Activated naive CD4-positive, alpha-beta T cell treated with anti-CD3 and anti-CD28 coated beads, Interleukin-2, amount 50 U/mL, for 72 hours (primary cell): ENCODE results near the gene STIM1. TPM values are rescaled to one million over a fixed set of nuclear protein-coding genes. Genes with fewer than 3 reads are reported as not detected.
"Not testable (repeated sequence)": the region's sequence is repeated elsewhere in the genome, so short reads cannot be mapped to it uniquely, and the experiment has no call there.

Source experiments
- ATAC-seq, 2 donors: fragments of 150-1000 bp; cut with Tn5 transposase; 2 replicates each; pipeline ENCODE4 v1.10.0; 2021; ENCODE audit warnings: mild to moderate bottlenecking in 2 of 2, moderate library complexity in 2 of 2
- DNase-seq, 2 donors: peaks; one replicate each; pipeline ENCODE4 v3.0.0; 2021 to 2022; ENCODE audit warnings: low spot score in 2 of 2
- H3K27ac Mint-ChIP-seq, 2 donors: one replicate each; pipeline ENCODE4 v1.8.0; 2022; ENCODE audit warnings: mild to moderate bottlenecking in 2 of 2, mixed read lengths in 2 of 2
- H3K36me3 Mint-ChIP-seq, 2 donors: one replicate each; pipeline ENCODE4 v1.8.0; 2022; ENCODE audit warnings: mixed read lengths in 2 of 2
- H3K9me3 Mint-ChIP-seq, 2 donors: one replicate each; pipeline ENCODE4 v1.8.0; 2022; ENCODE audit warnings: mixed read lengths in 2 of 2
- total RNA-seq, 2 donors: library from RNA; stranded (reverse); gene quantifications; one replicate each; pipeline ENCODE4 v1.2.3, GENCODE V29; 2022

STIM1 gene
- total RNA-seq, 2 donors from 2014 or later = 75.8 to 88.8 TPM

- no peak for ATAC-seq
- no peak overlapping the region for H3K27ac Mint-ChIP-seq
Observed at GRCh38 chr11:3888876-3889275, 33.4 kb downstream of the STIM1 start.

GRCh38 chr11:3890014-3890413 is 34.5 kb downstream of the STIM1 start:
- ATAC-seq (no peak), DNase-seq (no peak)
- no peaks in the 10 kb centered on the region for H3K9me3 Mint-ChIP-seq

More at GRCh38 chr11:3888876-3889275, 33.4 kb downstream of the STIM1 start:
- H3K9me3 Mint-ChIP-seq = no peaks in the 10 kb centered on the region
- H3K36me3 Mint-ChIP-seq = peaks cover 0 to 7% of the 10 kb centered on the region in 2 donors
- DNase-seq = no peak

GRCh38 chr11:3890806-3891205 is 35.3 kb downstream of the STIM1 start:
- no peaks in the 10 kb centered on the region for H3K9me3 Mint-ChIP-seq
- H3K27ac Mint-ChIP-seq = no peak overlapping the region
- H3K36me3 Mint-ChIP-seq = peaks cover 0 to 7% of the 10 kb centered on the region in 2 donors
- DNase-seq (no peak), ATAC-seq (no peak)

More at GRCh38 chr11:3890014-3890413, 34.5 kb downstream of the STIM1 start:
- H3K36me3 Mint-ChIP-seq = peaks cover 0 to 7% of the 10 kb centered on the region in 2 donors
- H3K27ac Mint-ChIP-seq = no peak overlapping the region

- ATAC-seq = no peak
- H3K27ac Mint-ChIP-seq = no peak overlapping the region
Observed at GRCh38 chr11:3891751-3892150, 36.3 kb downstream of the STIM1 start.

GRCh38 chr11:3892156-3892555 is 36.7 kb downstream of the STIM1 start:
- no peak overlapping the region for H3K27ac Mint-ChIP-seq
- no peak for DNase-seq
- H3K36me3 Mint-ChIP-seq = peaks cover 0 to 14% of the 10 kb centered on the region in 2 donors
- ATAC-seq = no peak
- no peaks in the 10 kb centered on the region for H3K9me3 Mint-ChIP-seq

More at GRCh38 chr11:3891751-3892150, 36.3 kb downstream of the STIM1 start:
- H3K9me3 Mint-ChIP-seq = no peaks in the 10 kb centered on the region
- H3K36me3 Mint-ChIP-seq = peaks cover 0 to 14% of the 10 kb centered on the region in 2 donors
- no peak for DNase-seq

GRCh38 chr11:3893311-3893710 is 37.8 kb downstream of the STIM1 start:
- no peaks in the 10 kb centered on the region for H3K9me3 Mint-ChIP-seq
- H3K36me3 Mint-ChIP-seq = peaks cover 0 to 14% of the 10 kb centered on the region in 2 donors
- peak overlapping the region; percentile 31 to 50 for H3K27ac Mint-ChIP-seq
- ATAC-seq = no peak
- DNase-seq = no peak

- DNase-seq (no peak), ATAC-seq (peak; percentile 32 to 41)
- H3K9me3 Mint-ChIP-seq = no peaks in the 10 kb centered on the region
- peaks cover 0 to 14% of the 10 kb centered on the region in 2 donors for H3K36me3 Mint-ChIP-seq
- peak overlapping the region; percentile 31 to 50 for H3K27ac Mint-ChIP-seq
Observed at GRCh38 chr11:3894128-3894731, 38.8 kb downstream of the STIM1 start.

GRCh38 chr11:3896644-3897043 is 41.2 kb downstream of the STIM1 start:
- ATAC-seq (no peak), DNase-seq (no peak)
- Mint-ChIP-seq H3K36me3 (peaks cover 0 to 14% of the 10 kb centered on the region in 2 donors), H3K9me3 (no peaks in the 10 kb centered on the region), H3K27ac (no peak overlapping the region)

- H3K36me3 Mint-ChIP-seq, H3K27ac Mint-ChIP-seq, H3K9me3 Mint-ChIP-seq, ATAC-seq, DNase-seq: not testable (repeated sequence)
Observed at GRCh38 chr11:3900230-3900629, 44.8 kb downstream of the STIM1 start.

GRCh38 chr11:3901249-3902025 is 46.0 kb downstream of the STIM1 start:
- Mint-ChIP-seq H3K27ac (peak overlapping the region in 1 of 2 donors; percentile 4), H3K9me3 (no peaks in the 10 kb centered on the region), H3K36me3 (peaks cover 0 to under 1% of the 10 kb centered on the region in 2 donors)
- DNase-seq (no peak), ATAC-seq (no peak)

GRCh38 chr11:3902441-3902840 is 47.0 kb downstream of the STIM1 start:
- DNase-seq (no peak), ATAC-seq (no peak)
- Mint-ChIP-seq H3K36me3 (no peaks in the 10 kb centered on the region), H3K27ac (peak overlapping the region in 1 of 2 donors; percentile 40), H3K9me3 (no peaks in the 10 kb centered on the region)

- DNase-seq (no peak), ATAC-seq (no peak)
- H3K27ac Mint-ChIP-seq = peak overlapping the region; percentile 66 to 78
- H3K9me3 Mint-ChIP-seq = no peaks in the 10 kb centered on the region
- no peaks in the 10 kb centered on the region for H3K36me3 Mint-ChIP-seq
Observed at GRCh38 chr11:3903207-3903896, 47.9 kb downstream of the STIM1 start.

GRCh38 chr11:3904228-3904627 is 48.8 kb downstream of the STIM1 start:
- H3K27ac Mint-ChIP-seq = peak overlapping the region; percentile 66 to 78
- H3K9me3 Mint-ChIP-seq = no peaks in the 10 kb centered on the region
- H3K36me3 Mint-ChIP-seq = no peaks in the 10 kb centered on the region
- DNase-seq (no peak), ATAC-seq (no peak)

- Mint-ChIP-seq H3K9me3 (no peaks in the 10 kb centered on the region), H3K27ac (peak overlapping the region; percentile 66 to 83), H3K36me3 (no peaks in the 10 kb centered on the region)
- ATAC-seq (peak; percentile 97 to 98), DNase-seq (peak; percentile 61 to 67)
Observed at GRCh38 chr11:3905080-3905953, 49.9 kb downstream of the STIM1 start.

- peak; percentile 49 to 52 for ATAC-seq
- no peaks in the 10 kb centered on the region for H3K36me3 Mint-ChIP-seq
- no peaks in the 10 kb centered on the region for H3K9me3 Mint-ChIP-seq
- H3K27ac Mint-ChIP-seq = peak overlapping the region; percentile 66 to 83
- no peak for DNase-seq
Observed at GRCh38 chr11:3906166-3906565, 50.7 kb downstream of the STIM1 start.

GRCh38 chr11:3907590-3907989 is 52.1 kb downstream of the STIM1 start:
- DNase-seq (peak in 1 of 2 donors; percentile 16), ATAC-seq (peak; percentile 24 to 27)
- Mint-ChIP-seq H3K27ac (peak overlapping the region in 1 of 2 donors; percentile 5), H3K9me3 (no peaks in the 10 kb centered on the region), H3K36me3 (no peaks in the 10 kb centered on the region)
